Activated naive CD8-positive, alpha-beta T cell treated with anti-CD3 and anti-CD28 coated beads, Interleukin-2, amount 10 ng/mL, durations not matched to agents 7 days and 5 days (primary cell): ENCODE measurements around the gene ACTG2. TPM values are rescaled to one million over a fixed set of nuclear protein-coding genes. Genes with fewer than 3 reads are reported as not detected.
"Not testable (repeated sequence)": the region's sequence is repeated elsewhere in the genome, so short reads cannot be mapped to it uniquely, and the experiment has no call there.

Experiments
- ATAC-seq: fragments of 150-1000 bp; cut with Tn5 transposase; one replicate; pipeline ENCODE4 v1.10.0; 2021; ENCODE audit warnings: low read depth, moderate library complexity
- POLR2A ChIA-PET: fragments of 350-600 bp; sonication (Branson Sonifier 250); formaldehyde crosslinking; loops from one replicate; lab custom pipeline; 2021; ENCODE audit warnings: antibody characterized with exemption; lab: Charles Lee
- DNase-seq: peaks from one replicate; pipeline ENCODE4 v3.0.0; 2021
- H3K27ac Mint-ChIP-seq: one replicate; pipeline ENCODE4 v1.8.0; 2022; ENCODE audit warnings: mild to moderate bottlenecking, mixed read lengths
- H3K27me3 Mint-ChIP-seq: one replicate; pipeline ENCODE4 v1.8.0; 2022; ENCODE audit warnings: mild to moderate bottlenecking, moderate library complexity, mixed read lengths
- H3K36me3 Mint-ChIP-seq: one replicate; pipeline ENCODE4 v1.8.0; 2021; ENCODE audit warnings: mild to moderate bottlenecking, mixed read lengths
- H3K4me1 Mint-ChIP-seq: one replicate; pipeline ENCODE4 v1.8.0; 2021; ENCODE audit warnings: mixed read lengths
- H3K4me3 Mint-ChIP-seq: one replicate; pipeline ENCODE4 v1.8.0; 2022; ENCODE audit warnings: mild to moderate bottlenecking, moderate library complexity, mixed read lengths
- H3K9me3 Mint-ChIP-seq: one replicate; pipeline ENCODE4 v1.8.0; 2021; ENCODE audit warnings: mixed read lengths
- total RNA-seq, 2 experiments: library from RNA; stranded (reverse); gene quantifications; one replicate each; pipeline ENCODE4 v1.2.3, GENCODE V29; 2021

The ACTG2 gene
- total RNA-seq, 2 experiments from 2014 or later, result 0.22 to 0.43 TPM

DNA sequence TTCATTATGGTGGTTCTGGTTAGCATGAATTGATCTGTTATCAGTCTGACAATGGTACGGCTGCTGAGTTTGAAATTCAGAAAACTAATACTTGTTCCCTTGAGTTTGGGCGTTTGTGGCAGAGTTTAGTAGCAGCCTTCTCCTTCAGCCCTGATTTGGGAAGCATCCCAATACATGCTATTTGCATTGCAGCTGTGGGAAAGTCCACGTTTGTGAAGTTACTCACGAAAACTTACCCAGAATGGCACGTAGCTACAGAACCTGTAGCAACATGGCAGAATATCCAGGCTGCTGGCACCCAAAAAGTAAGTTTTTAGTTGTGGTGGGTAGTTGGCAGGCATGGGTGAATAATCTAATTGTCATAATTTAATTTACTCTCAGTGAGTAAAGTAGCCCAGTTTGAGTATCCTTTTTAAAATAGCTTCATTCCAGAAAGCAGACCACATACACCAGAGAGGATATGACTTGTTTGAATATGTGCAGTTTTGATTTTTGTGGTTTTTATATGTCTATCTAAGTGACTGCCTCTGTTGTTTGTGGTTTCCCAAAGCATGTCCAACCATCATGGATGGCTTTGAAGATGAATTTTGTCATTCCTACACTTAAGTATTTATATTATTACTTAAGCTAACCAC lies 46.0 kb downstream of the ACTG2 start:
- Mint-ChIP-seq H3K27me3 (no peaks in the 10 kb centered on the region), H3K4me3 (no peak overlapping the region), H3K27ac (no peak overlapping the region), H3K4me1 (peaks cover 50% of the 10 kb centered on the region), H3K36me3 (peaks cover 32% of the 10 kb centered on the region), H3K9me3 (no peaks in the 10 kb centered on the region)
- ATAC-seq (peak; percentile 61), DNase-seq (no peak)
- POLR2A ChIA-PET, result interaction anchor here (0.5 to 2.8 kb wide), 5 partner anchors 12 to 48 kb away, joined by 3 to 10 read pairs (median 4); partner anchors contain the start of gene DGUOK

GRCh38 chr2:73939419-73939818 lies 46.6 kb downstream of the ACTG2 start:
- no peaks in the 10 kb centered on the region for H3K27me3 Mint-ChIP-seq
- peaks cover 32% of the 10 kb centered on the region for H3K36me3 Mint-ChIP-seq
- DNase-seq (no peak), ATAC-seq (peak; percentile 68)
- H3K4me1 Mint-ChIP-seq, result peaks cover 51% of the 10 kb centered on the region
- no peaks in the 10 kb centered on the region for H3K9me3 Mint-ChIP-seq
- H3K4me3 Mint-ChIP-seq, result no peak overlapping the region
- POLR2A ChIA-PET, result interaction anchor here (0.7 to 2.8 kb wide), 3 partner anchors 12 to 48 kb away, joined by 3 to 10 read pairs (median 7); partner anchors contain the start of gene DGUOK
- peak overlapping the region; percentile 11 for H3K27ac Mint-ChIP-seq

GRCh38 chr2:73940066-73940465 lies 47.3 kb downstream of the ACTG2 start:
- H3K9me3 Mint-ChIP-seq, H3K27ac Mint-ChIP-seq, H3K27me3 Mint-ChIP-seq, DNase-seq, H3K4me3 Mint-ChIP-seq, ATAC-seq: not testable (repeated sequence)
- H3K4me1 Mint-ChIP-seq, result peaks cover 51% of the 10 kb centered on the region
- POLR2A ChIA-PET, result interaction anchor here (2.8 kb wide), 1 partner anchor 31 kb away, joined by 10 read pairs; no protein-coding TSS in a partner anchor
- peaks cover 33% of the 10 kb centered on the region for H3K36me3 Mint-ChIP-seq

GRCh38 chr2:73942664-73943063 lies 49.9 kb downstream of the ACTG2 start:
- Mint-ChIP-seq H3K27ac (no peak overlapping the region), H3K4me1 (peaks cover 40% of the 10 kb centered on the region), H3K9me3 (no peaks in the 10 kb centered on the region), H3K4me3 (no peak overlapping the region), H3K36me3 (peaks cover 28% of the 10 kb centered on the region), H3K27me3 (no peaks in the 10 kb centered on the region)
- ATAC-seq (no peak), DNase-seq (no peak)
- POLR2A ChIA-PET, result no interaction called here

GRCh38 chr2:73944714-73945113 lies 51.9 kb downstream of the ACTG2 start:
- no peaks in the 10 kb centered on the region for H3K9me3 Mint-ChIP-seq
- POLR2A ChIA-PET, result no interaction called here
- H3K27ac Mint-ChIP-seq, result no peak overlapping the region
- H3K36me3 Mint-ChIP-seq, result peaks cover 27% of the 10 kb centered on the region
- DNase-seq (no peak), ATAC-seq (no peak)
- H3K4me1 Mint-ChIP-seq, result peaks cover 42% of the 10 kb centered on the region
- H3K4me3 Mint-ChIP-seq, result no peak overlapping the region
- no peaks in the 10 kb centered on the region for H3K27me3 Mint-ChIP-seq

- no peak for DNase-seq
- H3K27me3 Mint-ChIP-seq, result no peaks in the 10 kb centered on the region
- peaks cover 42% of the 10 kb centered on the region for H3K4me1 Mint-ChIP-seq
- no peaks in the 10 kb centered on the region for H3K9me3 Mint-ChIP-seq
- H3K4me3 Mint-ChIP-seq, result no peak overlapping the region
- H3K36me3 Mint-ChIP-seq, result peaks cover 30% of the 10 kb centered on the region
- POLR2A ChIA-PET, result no interaction called here
- H3K27ac Mint-ChIP-seq, result no peak overlapping the region
- ATAC-seq, result no peak
These were observed 53.4 kb downstream of the ACTG2 start for GRCh38 chr2:73946215-73946614.

GRCh38 chr2:73946666-73947065 lies 53.9 kb downstream of the ACTG2 start:
- Mint-ChIP-seq H3K36me3 (peaks cover 32% of the 10 kb centered on the region), H3K9me3 (no peaks in the 10 kb centered on the region), H3K4me3 (no peak overlapping the region), H3K4me1 (peaks cover 42% of the 10 kb centered on the region), H3K27ac (no peak overlapping the region), H3K27me3 (no peaks in the 10 kb centered on the region)
- ATAC-seq (no peak), DNase-seq (no peak)
- POLR2A ChIA-PET, result no interaction called here

- ATAC-seq (no peak), DNase-seq (no peak)
- Mint-ChIP-seq H3K36me3 (peaks cover 37% of the 10 kb centered on the region), H3K27ac (no peak overlapping the region), H3K9me3 (no peaks in the 10 kb centered on the region), H3K4me1 (peaks cover 48% of the 10 kb centered on the region), H3K4me3 (no peak overlapping the region), H3K27me3 (no peaks in the 10 kb centered on the region)
- POLR2A ChIA-PET, result no interaction called here
These were observed 54.7 kb downstream of the ACTG2 start for GRCh38 chr2:73947412-73948018.

DNA sequence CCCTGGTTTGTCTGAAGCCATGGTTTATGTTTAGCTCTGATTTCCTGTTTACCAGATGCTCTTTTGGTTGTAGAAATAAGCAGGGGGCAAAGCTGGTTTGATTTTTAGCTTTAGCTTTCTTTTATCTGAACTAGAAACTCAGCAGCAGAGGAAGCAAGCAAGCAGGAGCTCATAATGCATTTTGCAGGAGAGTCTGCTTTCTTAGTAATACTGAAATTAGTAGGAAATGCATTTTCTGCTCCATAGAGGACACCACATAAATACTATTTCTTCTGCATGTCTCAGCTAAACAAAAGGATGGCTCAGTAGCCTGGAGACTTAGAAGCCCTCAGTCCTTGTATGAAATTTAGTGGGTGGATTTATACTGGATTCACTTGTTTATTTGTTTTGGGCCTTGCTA lies 57.0 kb downstream of the ACTG2 start:
- H3K9me3 Mint-ChIP-seq, result no peaks in the 10 kb centered on the region
- H3K4me1 Mint-ChIP-seq, result peaks cover 41% of the 10 kb centered on the region
- ATAC-seq (no peak), DNase-seq (no peak)
- no peaks in the 10 kb centered on the region for H3K27me3 Mint-ChIP-seq
- no peak overlapping the region for H3K4me3 Mint-ChIP-seq
- H3K27ac Mint-ChIP-seq, result no peak overlapping the region
- POLR2A ChIA-PET, result no interaction called here
- H3K36me3 Mint-ChIP-seq, result peaks cover 39% of the 10 kb centered on the region

GRCh38 chr2:73952499-73953446 lies 60.0 kb downstream of the ACTG2 start:
- POLR2A ChIA-PET, result no interaction called here
- peak overlapping the region; percentile 63 for H3K27ac Mint-ChIP-seq

DNA sequence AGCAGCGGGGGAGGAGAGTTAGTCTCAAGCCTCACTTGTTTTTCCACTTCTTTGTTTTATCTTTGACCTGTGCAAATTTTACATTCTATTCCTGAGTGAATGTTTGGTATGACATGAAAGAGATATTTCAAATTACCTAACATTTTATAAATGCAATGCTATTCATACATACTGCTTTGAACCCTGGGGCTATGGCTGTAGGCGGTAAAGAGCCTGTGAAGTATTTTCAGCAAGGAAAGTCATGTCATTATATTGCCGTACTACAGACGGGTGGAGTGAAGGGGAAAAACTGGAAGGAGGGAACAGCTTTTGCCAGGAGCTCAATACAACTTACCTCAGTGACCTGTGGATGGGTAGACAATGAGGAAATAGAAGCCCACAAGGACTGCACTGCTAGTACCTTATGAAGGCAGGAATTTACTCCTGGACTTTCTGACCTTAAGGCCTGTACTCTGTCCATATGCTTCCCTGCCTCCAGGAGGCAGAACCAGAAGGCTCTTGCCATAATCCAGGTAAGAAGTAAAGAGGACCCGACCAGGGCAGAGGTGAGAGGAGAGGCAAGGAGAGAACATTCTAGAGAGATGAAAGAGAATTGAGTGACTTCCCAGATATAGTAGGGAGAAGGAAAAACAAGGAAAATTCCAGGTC lies 63.5 kb downstream of the ACTG2 start:
- H3K4me1 Mint-ChIP-seq, result peaks cover 18% of the 10 kb centered on the region
- H3K36me3 Mint-ChIP-seq, result peaks cover 53% of the 10 kb centered on the region
- H3K27me3 Mint-ChIP-seq, result no peaks in the 10 kb centered on the region
- H3K9me3 Mint-ChIP-seq, result peaks cover 1% of the 10 kb centered on the region
- POLR2A ChIA-PET, result no interaction called here
- DNase-seq (no peak), ATAC-seq (no peak)
- H3K27ac Mint-ChIP-seq, result no peak overlapping the region
- H3K4me3 Mint-ChIP-seq, result no peak overlapping the region

More at GRCh38 chr2:73952499-73953446, 60.0 kb downstream of the ACTG2 start:
- H3K36me3 Mint-ChIP-seq, result peaks cover 46% of the 10 kb centered on the region
- DNase-seq, result no peak
- no peaks in the 10 kb centered on the region for H3K27me3 Mint-ChIP-seq
- H3K4me1 Mint-ChIP-seq, result peaks cover 39% of the 10 kb centered on the region
- no peaks in the 10 kb centered on the region for H3K9me3 Mint-ChIP-seq
- ATAC-seq, result no peak
- no peak overlapping the region for H3K4me3 Mint-ChIP-seq

DNA sequence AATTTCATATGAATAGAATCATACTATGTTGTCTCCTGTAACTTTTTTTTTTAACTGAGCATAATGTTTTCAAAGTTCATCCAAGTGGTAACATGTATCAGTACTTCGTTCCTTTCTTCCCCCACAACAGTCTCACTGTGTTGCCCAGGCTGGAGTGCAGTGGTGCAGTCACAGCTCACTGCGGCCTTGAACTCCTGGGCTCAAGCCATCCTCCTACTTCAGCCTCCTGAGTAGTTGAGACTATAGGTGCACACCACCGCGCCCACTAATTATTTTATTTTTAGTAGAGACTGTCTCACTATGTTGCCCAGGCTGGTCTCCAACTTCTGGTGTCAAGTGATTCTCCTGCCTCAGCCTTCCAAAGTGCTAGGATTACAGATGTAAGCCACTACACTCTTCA lies 68.5 kb downstream of the ACTG2 start:
- peaks cover 2% of the 10 kb centered on the region for H3K9me3 Mint-ChIP-seq
- H3K4me3 Mint-ChIP-seq, result no peak overlapping the region
- H3K27me3 Mint-ChIP-seq, result no peaks in the 10 kb centered on the region
- no peak for ATAC-seq
- POLR2A ChIA-PET, result interaction anchor here (1.5 kb wide), 1 partner anchor 10 kb away, joined by 6 read pairs; no protein-coding TSS in a partner anchor
- H3K4me1 Mint-ChIP-seq, result peaks cover 19% of the 10 kb centered on the region
- H3K36me3 Mint-ChIP-seq, result peaks cover 42% of the 10 kb centered on the region
- no peak for DNase-seq
- no peak overlapping the region for H3K27ac Mint-ChIP-seq
